ENCODE results near the gene INPP1. TPM values are rescaled to one million over a fixed set of nuclear protein-coding genes. Genes with fewer than 3 reads are reported as not detected.
"Not testable (repeated sequence)": the region's sequence is repeated elsewhere in the genome, so short reads cannot be mapped to it uniquely, and the experiment has no call there.

INPP1 gene, protein sequence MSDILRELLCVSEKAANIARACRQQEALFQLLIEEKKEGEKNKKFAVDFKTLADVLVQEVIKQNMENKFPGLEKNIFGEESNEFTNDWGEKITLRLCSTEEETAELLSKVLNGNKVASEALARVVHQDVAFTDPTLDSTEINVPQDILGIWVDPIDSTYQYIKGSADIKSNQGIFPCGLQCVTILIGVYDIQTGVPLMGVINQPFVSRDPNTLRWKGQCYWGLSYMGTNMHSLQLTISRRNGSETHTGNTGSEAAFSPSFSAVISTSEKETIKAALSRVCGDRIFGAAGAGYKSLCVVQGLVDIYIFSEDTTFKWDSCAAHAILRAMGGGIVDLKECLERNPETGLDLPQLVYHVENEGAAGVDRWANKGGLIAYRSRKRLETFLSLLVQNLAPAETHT
- 14.2 to 15.4 TPM (median 14.4 TPM) in 3 replicates for total RNA-seq
- long read RNA-seq, transcript INPP1-201 (6 exons, 1,919 nt), result major isoform, 24 of 37 reads
- long read RNA-seq, partial matches to known transcripts, result 6 of 37 reads
- long read RNA-seq, other reads (novel, unspliced or antisense), result 4 of 37 reads

DNA sequence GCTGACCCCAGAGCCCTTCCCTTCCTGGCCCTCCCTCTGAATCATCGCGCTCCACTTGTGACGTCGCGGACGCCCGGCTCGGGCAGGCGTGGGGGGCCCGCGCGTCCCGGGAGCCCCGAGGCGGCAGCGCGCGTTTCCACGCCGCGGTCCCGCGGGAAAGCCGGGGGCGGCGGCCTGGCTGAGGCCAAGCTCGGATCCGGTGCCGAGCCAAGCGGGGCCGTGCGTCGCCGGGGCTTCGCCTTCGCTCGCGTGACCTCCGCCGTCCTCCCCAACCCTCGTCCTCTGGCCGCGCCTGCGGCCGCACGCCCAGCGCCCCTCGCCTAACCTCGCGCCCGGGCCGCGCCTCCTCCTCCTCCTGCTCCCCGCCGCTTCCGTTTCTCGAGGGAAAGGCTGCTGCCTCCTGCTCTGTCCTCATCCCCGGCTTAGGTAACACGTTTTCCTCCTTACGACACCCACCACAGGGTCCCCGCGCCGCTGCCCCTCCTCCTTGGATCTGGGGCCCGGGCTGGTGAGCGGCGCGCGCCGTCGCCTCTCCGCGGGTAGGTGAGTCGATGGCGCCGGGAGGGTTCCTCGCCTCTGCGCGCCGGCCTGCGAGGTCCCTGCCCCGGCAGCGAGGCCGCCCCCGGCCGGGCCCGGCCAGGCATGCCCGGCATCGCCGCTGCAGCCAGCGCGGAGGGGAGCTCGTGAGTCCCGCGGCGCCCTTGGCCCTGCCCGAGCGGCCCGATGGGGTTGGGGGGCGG lies at the start of gene INPP1:
INPP1 (plus strand) TSS at position 54 of the 740 bp plus-strand sequence. CDS start 16,514 bp downstream, outside the sequence.
- Mint-ChIP-seq H3K9me3 (ENCODE audit: low read depth) (no peaks in the 10 kb centered on the region), H3K4me1 (ENCODE audit: low read depth) (peaks cover 23% of the 10 kb centered on the region), H3K36me3 (ENCODE audit: low read depth) (no peaks in the 10 kb centered on the region), H3K27ac (ENCODE audit: unreplicated experiment) (peak within 1 kb of the TSS; percentile 91), H3K27me3 (ENCODE audit: low read depth) (no peaks in the 10 kb centered on the region), H3K4me3 (ENCODE audit: unreplicated experiment) (peak within 1 kb of the TSS; percentile 76)
- DNase-seq (ENCODE audit: low spot score), result peak; percentile 72
- TF ChIP-seq, protein P1, sequence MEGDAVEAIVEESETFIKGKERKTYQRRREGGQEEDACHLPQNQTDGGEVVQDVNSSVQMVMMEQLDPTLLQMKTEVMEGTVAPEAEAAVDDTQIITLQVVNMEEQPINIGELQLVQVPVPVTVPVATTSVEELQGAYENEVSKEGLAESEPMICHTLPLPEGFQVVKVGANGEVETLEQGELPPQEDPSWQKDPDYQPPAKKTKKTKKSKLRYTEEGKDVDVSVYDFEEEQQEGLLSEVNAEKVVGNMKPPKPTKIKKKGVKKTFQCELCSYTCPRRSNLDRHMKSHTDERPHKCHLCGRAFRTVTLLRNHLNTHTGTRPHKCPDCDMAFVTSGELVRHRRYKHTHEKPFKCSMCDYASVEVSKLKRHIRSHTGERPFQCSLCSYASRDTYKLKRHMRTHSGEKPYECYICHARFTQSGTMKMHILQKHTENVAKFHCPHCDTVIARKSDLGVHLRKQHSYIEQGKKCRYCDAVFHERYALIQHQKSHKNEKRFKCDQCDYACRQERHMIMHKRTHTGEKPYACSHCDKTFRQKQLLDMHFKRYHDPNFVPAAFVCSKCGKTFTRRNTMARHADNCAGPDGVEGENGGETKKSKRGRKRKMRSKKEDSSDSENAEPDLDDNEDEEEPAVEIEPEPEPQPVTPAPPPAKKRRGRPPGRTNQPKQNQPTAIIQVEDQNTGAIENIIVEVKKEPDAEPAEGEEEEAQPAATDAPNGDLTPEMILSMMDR (IDR thresholded peaks at IDR 0.05), result no peak

DNA sequence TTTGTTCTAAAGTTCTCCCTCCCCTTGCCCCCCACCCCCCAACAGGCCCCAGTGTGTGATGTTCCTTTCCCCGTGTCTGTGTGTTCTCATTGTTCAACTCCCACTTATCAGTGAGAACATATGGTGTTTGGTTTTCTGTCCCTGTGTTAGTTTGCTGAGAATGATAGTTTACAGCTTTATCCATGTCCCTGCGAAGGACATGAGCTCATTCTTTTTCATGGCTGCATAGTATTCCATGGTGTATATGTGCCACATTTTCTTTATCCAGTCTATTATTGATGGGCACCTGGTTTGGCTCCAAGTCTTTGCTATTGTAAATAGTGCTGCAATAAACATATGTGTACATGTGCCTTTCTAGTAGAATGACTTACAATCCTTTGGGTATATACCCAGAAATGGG lies 45.5 kb upstream of the INPP1 start:
- not testable (repeated sequence) for H3K9me3 Mint-ChIP-seq (ENCODE audit: low read depth); H3K4me3 Mint-ChIP-seq (ENCODE audit: unreplicated experiment); H3K27ac Mint-ChIP-seq (ENCODE audit: unreplicated experiment); H3K27me3 Mint-ChIP-seq (ENCODE audit: low read depth); H3K4me1 Mint-ChIP-seq (ENCODE audit: low read depth); DNase-seq (ENCODE audit: low spot score)
- peaks cover 16% of the 10 kb centered on the region for H3K36me3 Mint-ChIP-seq (ENCODE audit: low read depth)

DNA sequence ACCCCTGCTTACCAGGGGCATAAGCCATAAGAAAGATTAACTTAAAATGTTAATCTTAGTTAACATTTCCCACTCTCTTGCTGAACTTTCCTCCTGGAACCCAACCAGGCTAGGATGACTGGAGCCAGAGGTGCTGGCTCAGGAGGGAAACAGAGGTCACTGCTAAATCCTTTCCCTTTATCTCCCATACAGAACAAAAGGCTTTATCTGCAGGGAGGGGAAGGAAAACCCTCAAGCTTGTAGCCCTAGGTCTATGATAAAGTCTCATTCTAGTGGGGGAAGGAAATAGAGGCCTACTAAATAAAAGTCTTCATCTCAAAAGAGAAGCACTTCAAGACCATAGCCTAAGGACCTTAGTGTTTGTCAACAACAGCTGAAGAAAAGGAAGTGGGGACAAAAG lies 42.4 kb upstream of the INPP1 start:
- DNase-seq (ENCODE audit: low spot score), result no peak
- TF ChIP-seq, protein P1 (IDR thresholded peaks at IDR 0.05), result no peak
- no peak overlapping the region for H3K4me3 Mint-ChIP-seq (ENCODE audit: unreplicated experiment)
- peaks cover 12% of the 10 kb centered on the region for H3K36me3 Mint-ChIP-seq (ENCODE audit: low read depth)
- H3K9me3 Mint-ChIP-seq (ENCODE audit: low read depth), result peaks cover 4% of the 10 kb centered on the region
- no peaks in the 10 kb centered on the region for H3K4me1 Mint-ChIP-seq (ENCODE audit: low read depth)
- H3K27me3 Mint-ChIP-seq (ENCODE audit: low read depth), result no peaks in the 10 kb centered on the region
- no peak overlapping the region for H3K27ac Mint-ChIP-seq (ENCODE audit: unreplicated experiment)

DNA sequence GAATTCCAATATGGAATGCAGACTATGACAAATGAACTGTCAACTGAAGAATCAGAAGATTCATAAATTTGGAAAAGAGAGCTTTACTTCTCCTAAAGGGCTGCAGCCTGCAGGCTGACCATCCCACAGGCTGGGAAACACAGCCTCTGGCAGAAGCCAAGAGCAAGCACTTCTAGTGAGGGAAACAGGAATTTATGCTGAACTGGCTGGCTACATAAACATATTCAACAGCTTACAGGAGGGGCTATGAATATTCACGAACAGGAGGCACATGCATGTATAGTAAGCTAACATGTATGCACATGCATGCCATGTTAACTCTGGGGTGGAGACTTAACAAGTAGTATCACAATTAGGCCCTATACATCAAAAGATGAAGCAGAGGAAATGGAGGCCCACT lies 41.3 kb upstream of the INPP1 start:
- TF ChIP-seq, protein P1 (IDR thresholded peaks at IDR 0.05), result no peak
- Mint-ChIP-seq H3K9me3 (ENCODE audit: low read depth) (peaks cover 4% of the 10 kb centered on the region), H3K4me3 (ENCODE audit: unreplicated experiment) (no peak overlapping the region), H3K36me3 (ENCODE audit: low read depth) (peaks cover 9% of the 10 kb centered on the region), H3K4me1 (ENCODE audit: low read depth) (no peaks in the 10 kb centered on the region), H3K27ac (ENCODE audit: unreplicated experiment) (no peak overlapping the region), H3K27me3 (ENCODE audit: low read depth) (no peaks in the 10 kb centered on the region)
- DNase-seq (ENCODE audit: low spot score), result no peak

DNA sequence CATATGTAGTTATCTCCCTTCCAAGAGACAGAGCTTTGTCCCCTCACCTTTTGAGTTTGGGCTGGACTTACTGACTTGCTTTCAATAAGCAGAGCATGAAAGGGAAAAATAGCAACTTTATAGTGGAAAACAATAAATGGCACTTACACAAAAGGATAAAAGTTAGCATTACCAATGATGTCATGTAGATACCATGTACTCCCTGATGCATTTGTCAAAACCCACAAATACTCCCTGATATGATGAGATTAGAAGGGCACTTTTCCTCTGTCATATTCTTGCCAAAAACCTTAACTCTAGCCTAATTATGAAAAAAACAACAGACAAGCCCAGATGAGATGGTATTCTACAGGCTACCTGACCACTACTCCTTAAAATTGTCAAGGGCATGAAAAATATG lies 39.7 kb upstream of the INPP1 start:
- H3K27me3 Mint-ChIP-seq (ENCODE audit: low read depth), result no peaks in the 10 kb centered on the region
- H3K36me3 Mint-ChIP-seq (ENCODE audit: low read depth), result peaks cover 9% of the 10 kb centered on the region
- no peaks in the 10 kb centered on the region for H3K4me1 Mint-ChIP-seq (ENCODE audit: low read depth)
- H3K9me3 Mint-ChIP-seq (ENCODE audit: low read depth), result peaks cover 4% of the 10 kb centered on the region
- H3K27ac Mint-ChIP-seq (ENCODE audit: unreplicated experiment), result no peak overlapping the region
- H3K4me3 Mint-ChIP-seq (ENCODE audit: unreplicated experiment), result no peak overlapping the region
- TF ChIP-seq, protein P1 (IDR thresholded peaks at IDR 0.05), result no peak
- DNase-seq (ENCODE audit: low spot score), result no peak

All from chondrocyte (in vitro differentiated cells).